WI38 (cell line): Measurements from ENCODE around the gene EFNA4.

Source experiments
- H3K4me3 ChIP-seq: 2 replicates; pipeline ENCODE4 v1.5.1; 2011; ENCODE audit warnings: low read depth, mild to moderate bottlenecking, control low read depth, low read length
- TF ChIP-seq, protein P1 (sequence below): IDR thresholded peaks from 2 replicates; pipeline ENCODE4 v1.5.1; 2012; ENCODE audit warnings: low read depth, mild to moderate bottlenecking, control low read depth, low read length

Gene EFNA4

DNA sequence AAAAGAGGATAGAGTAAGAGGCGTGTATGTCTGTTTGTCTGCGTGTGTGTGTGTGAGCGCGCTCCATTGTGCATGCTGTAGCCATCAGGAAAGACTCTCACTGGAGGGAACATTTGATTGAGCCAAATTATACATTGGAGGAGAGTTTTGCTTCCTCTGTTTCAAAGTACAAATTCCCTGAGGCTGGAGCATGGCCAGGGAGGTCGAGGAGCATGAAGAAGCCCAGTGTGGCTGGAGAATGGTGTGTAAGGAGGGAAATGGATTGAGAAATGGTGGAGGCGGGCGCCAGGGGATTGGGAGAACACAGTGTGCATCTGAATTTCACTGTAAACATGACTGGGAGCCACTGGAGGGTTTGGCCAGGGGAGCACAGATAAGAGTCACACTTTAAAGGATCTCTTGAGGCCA lies 42.1 kb downstream of the EFNA4 start:
- TF ChIP-seq, protein P1, sequence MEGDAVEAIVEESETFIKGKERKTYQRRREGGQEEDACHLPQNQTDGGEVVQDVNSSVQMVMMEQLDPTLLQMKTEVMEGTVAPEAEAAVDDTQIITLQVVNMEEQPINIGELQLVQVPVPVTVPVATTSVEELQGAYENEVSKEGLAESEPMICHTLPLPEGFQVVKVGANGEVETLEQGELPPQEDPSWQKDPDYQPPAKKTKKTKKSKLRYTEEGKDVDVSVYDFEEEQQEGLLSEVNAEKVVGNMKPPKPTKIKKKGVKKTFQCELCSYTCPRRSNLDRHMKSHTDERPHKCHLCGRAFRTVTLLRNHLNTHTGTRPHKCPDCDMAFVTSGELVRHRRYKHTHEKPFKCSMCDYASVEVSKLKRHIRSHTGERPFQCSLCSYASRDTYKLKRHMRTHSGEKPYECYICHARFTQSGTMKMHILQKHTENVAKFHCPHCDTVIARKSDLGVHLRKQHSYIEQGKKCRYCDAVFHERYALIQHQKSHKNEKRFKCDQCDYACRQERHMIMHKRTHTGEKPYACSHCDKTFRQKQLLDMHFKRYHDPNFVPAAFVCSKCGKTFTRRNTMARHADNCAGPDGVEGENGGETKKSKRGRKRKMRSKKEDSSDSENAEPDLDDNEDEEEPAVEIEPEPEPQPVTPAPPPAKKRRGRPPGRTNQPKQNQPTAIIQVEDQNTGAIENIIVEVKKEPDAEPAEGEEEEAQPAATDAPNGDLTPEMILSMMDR, result no peak
- no peak overlapping the region for H3K4me3 ChIP-seq

DNA sequence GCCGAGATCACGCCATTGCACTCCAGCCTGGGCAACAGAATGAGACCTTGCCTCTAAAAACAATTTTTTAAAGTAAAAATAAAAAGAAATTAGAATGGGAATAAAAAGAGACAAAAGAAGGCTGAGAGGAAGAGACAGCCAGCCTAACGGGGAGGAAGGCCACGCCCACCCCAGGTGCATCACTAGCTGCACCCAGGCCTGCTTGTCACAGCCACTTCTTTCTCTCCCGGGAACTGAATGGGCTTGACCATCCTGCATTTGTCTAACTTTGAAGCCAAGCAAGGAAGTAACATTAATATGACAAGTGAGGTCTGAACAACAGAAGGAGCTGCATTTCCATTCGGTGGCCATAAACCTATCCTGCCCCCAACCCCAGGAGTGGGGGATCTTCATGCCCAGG lies 43.3 kb downstream of the EFNA4 start:
- TF ChIP-seq, protein P1, result no peak
- H3K4me3 ChIP-seq, result no peak overlapping the region

DNA sequence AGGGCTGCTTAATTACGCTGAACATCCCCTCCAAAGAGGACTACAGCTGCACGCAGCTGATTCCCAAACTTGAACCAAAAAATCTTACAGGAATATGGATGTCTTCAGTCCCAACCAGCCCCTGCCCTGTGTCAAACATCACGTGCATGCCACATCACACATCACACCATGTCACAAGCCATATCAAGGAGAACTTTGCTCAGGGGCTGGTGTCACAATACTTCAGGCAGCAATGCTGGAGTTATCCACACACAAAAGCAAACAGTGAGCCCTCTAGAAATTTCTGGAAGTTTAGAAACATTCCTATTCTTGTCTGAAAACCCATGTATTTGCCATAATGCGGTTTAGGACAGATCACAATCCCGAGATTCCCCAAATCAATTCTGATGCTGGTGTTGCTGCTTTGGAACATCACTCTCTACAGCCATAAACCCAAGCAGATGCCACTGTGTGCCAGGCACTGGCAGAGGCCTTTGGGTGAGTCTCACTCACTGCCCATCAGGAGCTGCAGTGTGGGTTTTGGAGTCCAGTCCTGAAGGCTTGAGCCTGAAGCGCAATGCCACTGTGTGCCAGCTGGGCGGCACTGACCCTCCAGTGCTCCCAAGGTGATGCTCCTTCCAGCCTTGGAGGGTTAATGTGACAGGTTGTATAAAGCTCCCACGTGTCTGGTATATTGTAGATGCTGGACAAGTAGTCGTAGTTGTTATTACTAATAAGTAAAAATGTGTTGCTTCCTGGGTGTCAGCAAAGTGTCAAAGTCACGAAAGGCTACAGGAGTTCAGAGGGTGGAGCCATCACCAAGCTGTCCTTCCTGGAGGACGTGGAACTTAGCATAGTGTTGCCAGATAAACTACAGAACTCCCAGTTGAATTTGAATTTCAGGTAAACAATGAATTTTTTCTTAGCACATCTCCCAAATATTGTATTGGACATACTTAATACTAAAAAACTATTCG lies 44.0 kb downstream of the EFNA4 start:
- no peak overlapping the region for H3K4me3 ChIP-seq
- TF ChIP-seq, protein P1, result no peak

DNA sequence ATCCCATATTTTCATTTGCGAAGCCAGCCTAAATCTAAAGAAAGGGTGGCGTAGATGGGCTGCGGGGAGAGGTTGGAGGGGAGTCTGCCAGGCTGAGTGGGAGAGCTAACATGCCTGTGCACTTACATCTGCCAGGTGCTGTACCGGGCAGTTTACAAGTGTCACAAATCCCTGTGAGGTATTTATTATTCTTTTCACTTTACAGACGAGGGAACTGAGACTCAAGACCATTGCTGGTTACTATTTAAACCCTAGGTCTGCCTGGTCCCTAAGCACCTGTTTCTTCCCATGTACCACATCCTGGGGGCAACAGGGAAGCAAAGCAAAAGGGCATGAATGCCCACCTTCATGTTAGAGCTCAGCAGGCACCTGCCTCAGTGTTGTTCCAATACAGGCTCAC lies 44.8 kb downstream of the EFNA4 start:
- TF ChIP-seq, protein P1, result no peak
- H3K4me3 ChIP-seq, result no peak overlapping the region

DNA sequence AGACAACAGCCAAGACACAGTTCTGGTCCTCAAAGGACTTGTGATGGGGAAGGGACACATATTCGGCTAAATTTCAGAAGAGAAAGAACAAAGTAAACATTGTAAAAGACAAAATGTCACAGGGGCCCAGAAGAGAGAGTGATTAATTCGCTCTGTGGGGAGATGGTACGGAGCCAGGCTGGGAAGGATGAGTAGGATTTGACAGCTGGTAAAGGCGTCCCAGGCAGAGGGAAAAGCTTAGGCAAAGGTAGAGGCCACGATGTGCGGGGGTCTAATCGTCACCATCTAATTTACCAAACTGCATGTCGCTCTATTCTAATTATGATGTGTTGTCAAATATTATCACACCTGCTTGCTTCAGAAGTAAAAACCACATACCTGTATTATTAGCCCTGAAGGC lies 46.8 kb downstream of the EFNA4 start:
- no peak overlapping the region for H3K4me3 ChIP-seq
- TF ChIP-seq, protein P1, result no peak

DNA sequence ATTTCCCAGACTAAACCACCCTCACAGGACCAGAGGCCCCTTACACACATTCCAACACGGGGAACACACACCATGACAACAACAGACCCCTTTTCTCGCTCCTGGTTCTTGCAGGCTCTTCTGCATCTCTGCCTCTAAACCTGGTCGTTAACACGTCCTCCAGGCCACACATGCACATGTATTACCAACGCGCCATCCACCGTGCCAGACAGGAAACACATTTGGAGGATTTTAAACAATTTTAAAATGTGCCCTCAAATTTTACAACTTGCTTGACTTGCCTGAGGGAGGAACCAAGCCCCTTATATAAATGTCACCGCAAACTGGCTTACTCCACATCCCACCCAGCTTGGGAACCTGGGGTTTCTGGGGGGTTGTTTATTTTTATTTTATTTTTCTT lies 47.3 kb downstream of the EFNA4 start:
- H3K4me3 ChIP-seq, result no peak overlapping the region
- TF ChIP-seq, protein P1, result no peak

DNA sequence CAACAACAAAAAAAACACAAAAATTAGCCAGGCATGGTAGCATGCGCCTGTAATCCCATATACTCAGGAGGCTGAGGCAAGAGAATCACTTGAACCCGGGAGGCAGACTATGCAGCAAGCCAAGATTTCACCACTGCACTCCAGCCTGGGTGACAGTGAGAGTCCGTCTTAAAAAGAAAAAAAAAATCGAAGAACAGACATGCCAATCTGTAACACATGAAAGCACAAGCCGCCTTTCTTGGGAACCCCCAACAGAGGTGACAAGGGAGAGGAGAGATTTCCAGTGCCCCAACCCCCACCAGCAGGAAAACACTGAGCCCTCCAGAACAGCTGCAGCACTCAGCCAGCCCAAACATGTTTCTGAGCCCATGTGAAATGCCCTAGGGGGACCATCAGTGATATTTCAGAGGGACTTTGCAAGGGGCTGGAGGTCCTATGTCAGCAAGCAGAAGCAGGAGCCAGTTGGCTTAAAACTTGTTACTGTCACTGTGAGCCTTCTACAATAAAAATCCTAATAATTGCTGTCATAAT lies 50.0 kb downstream of the EFNA4 start:
- TF ChIP-seq, protein P1, result no peak
- no peak overlapping the region for H3K4me3 ChIP-seq
